OCI-LY7 (cell line): ENCODE results near the gene CLPTM1.

Experiments used
- CTCF ChIP-seq: fragments of 200-600 bp; sonication (generic); conservative IDR thresholded peaks from 2 replicates; pipeline ENCODE4 v1.5.1; 2014; ENCODE audit warnings: mild to moderate bottlenecking, antibody characterized with exemption, low read length, moderate library complexity, mixed read lengths
- EZH2phosphoT487 ChIP-seq: fragments of 200-600 bp; sonication (generic); IDR thresholded peaks from 2 replicates; pipeline ENCODE4 v1.6.1; 2018; ENCODE audit warnings: low read depth, borderline replicate concordance, mild to moderate bottlenecking, mixed run types, antibody characterized with exemption, low read length, moderate library complexity, mixed read lengths

- TF ChIP-seq CTCF: no peak
- TF ChIP-seq EZH2phosphoT487: no peak
Measured at GRCh38 chr19:44942067-44942571, 13.1 kb upstream of the CLPTM1 start, which contains the start of gene APOC4.
